IMR-90 (cell line): Measurements from ENCODE around the gene ATP9B. TPM values are rescaled to one million over a fixed set of nuclear protein-coding genes. Genes with fewer than 3 reads are reported as not detected.

ENCODE experiments used
- ATAC-seq: fragments of 200-7000 bp; cut with Tn5 transposase; 2 replicates; pipeline ENCODE4 v1.9.1; 2020; ENCODE audit warnings: low read depth, mild to moderate bottlenecking, moderate library complexity
- BruUV-seq: library from RNA; stranded (reverse); fragments of 400-500 nt; replicated peaks from 2 replicates; lab custom pipeline; 2021; lab: Mats Ljungman, UMichigan
- CTCF ChIA-PET: fragments of 300-600 bp; formaldehyde crosslinking; extraction: SDS; loops from one replicate; lab custom pipeline; 2021; ENCODE audit warnings: antibody characterized with exemption; lab: Yijun Ruan, JAX
- POLR2A ChIA-PET: fragments of 300-600 bp; sonication (Branson Sonifier 250); formaldehyde crosslinking; loops from one replicate; lab custom pipeline; 2022; ENCODE audit warnings: antibody characterized with exemption; ENCODE audit not compliant: unreplicated experiment; lab: Charles Lee
- DNase-seq: peaks from one replicate; pipeline ENCODE4 v3.0.0; 2013
- H2AFZ ChIP-seq: replicated peaks from 2 replicates; pipeline ENCODE3; 2013; ENCODE audit warnings: low read length, mild to moderate bottlenecking; ENCODE audit not compliant: poor library complexity
- H2AK5ac ChIP-seq: 2 replicates; pipeline ENCODE4 v1.6.1; 2013; ENCODE audit warnings: low read depth, low read length, inconsistent platforms
- H2AK9ac ChIP-seq: replicated peaks from 2 replicates; pipeline ENCODE3; 2013; ENCODE audit warnings: mild to moderate bottlenecking, low read depth, low read length, moderate library complexity; ENCODE audit not compliant: poor library complexity
- H2BK120ac ChIP-seq: 2 replicates; pipeline ENCODE4 v1.6.1; 2013; ENCODE audit warnings: low read depth, low read length, inconsistent platforms
- H2BK15ac ChIP-seq: 3 replicates; pipeline ENCODE4 v1.6.1; 2013; ENCODE audit warnings: low read depth, low read length, inconsistent platforms
- H2BK20ac ChIP-seq: 2 replicates; pipeline ENCODE4 v1.6.1; 2013; ENCODE audit warnings: low read depth, mild to moderate bottlenecking, inconsistent platforms, low read length, moderate library complexity
- H2BK5ac ChIP-seq: 2 replicates; pipeline ENCODE4 v1.6.1; 2013; ENCODE audit warnings: mild to moderate bottlenecking, low read depth, low read length, inconsistent platforms; ENCODE audit not compliant: poor library complexity, severe bottlenecking
- H3K14ac ChIP-seq: replicated peaks from 2 replicates; pipeline ENCODE4 v1.6.1; 2013; ENCODE audit warnings: low read depth, low read length, inconsistent platforms
- H3K18ac ChIP-seq: 2 replicates; pipeline ENCODE4 v1.6.1; 2013; ENCODE audit warnings: low read depth, low read length, control low read depth
- H3K23ac ChIP-seq: 2 replicates; pipeline ENCODE4 v1.6.1; 2013; ENCODE audit warnings: low read depth, low read length, inconsistent platforms
- H3K27ac ChIP-seq: 2 replicates; pipeline ENCODE4 v1.5.1; 2013; ENCODE audit warnings: mild to moderate bottlenecking, control low read depth, low read length; ENCODE audit not compliant: insufficient read depth
- H3K27me3 ChIP-seq: 2 replicates; pipeline ENCODE4 v1.6.1; 2013; ENCODE audit warnings: low read length; ENCODE audit not compliant: control insufficient read depth, insufficient read depth
- H3K36me3 ChIP-seq: 2 replicates; pipeline ENCODE4 v1.6.1; 2013; ENCODE audit warnings: low read length, mixed read lengths; ENCODE audit not compliant: control insufficient read depth, insufficient read depth
- H3K4ac ChIP-seq: 2 replicates; pipeline ENCODE4 v1.6.1; 2013; ENCODE audit warnings: low read depth, low read length, inconsistent platforms
- H3K4me1 ChIP-seq: 2 replicates; pipeline ENCODE4 v1.6.1; 2013; ENCODE audit warnings: low read length, mixed read lengths; ENCODE audit not compliant: control insufficient read depth, insufficient read depth
- H3K4me2 ChIP-seq: 2 replicates; pipeline ENCODE4 v1.6.1; 2013; ENCODE audit warnings: low read depth, mild to moderate bottlenecking, control low read depth, low read length, moderate library complexity
- H3K4me3 ChIP-seq: 2 replicates; pipeline ENCODE4 v1.5.1; 2013; ENCODE audit warnings: low read depth, mild to moderate bottlenecking, control low read depth, low read length, moderate library complexity; ENCODE audit not compliant: insufficient read depth
- H3K56ac ChIP-seq: 2 replicates; pipeline ENCODE4 v1.6.1; 2013; ENCODE audit warnings: low read length, inconsistent platforms; ENCODE audit not compliant: insufficient read depth; ENCODE audit errors: extremely low read depth
- H3K79me1 ChIP-seq, 2 experiments: 2 replicates each; pipeline ENCODE4 v1.6.1; 2013; ENCODE audit warnings: low read length in 2 of 2, inconsistent platforms in 1 of 2, low read depth in 1 of 2
- H3K9ac ChIP-seq: 2 replicates; pipeline ENCODE4 v1.6.1; 2013; ENCODE audit warnings: low read depth, low read length, control low read depth
- H3K9me1 ChIP-seq: 2 replicates; pipeline ENCODE4 v1.6.1; 2013; ENCODE audit warnings: low read length, inconsistent platforms; ENCODE audit not compliant: insufficient read depth
- H3K9me3 ChIP-seq: 2 replicates; pipeline ENCODE4 v1.6.1; 2013; ENCODE audit warnings: low read length; ENCODE audit not compliant: control insufficient read depth, insufficient read depth
- H4K20me1 ChIP-seq: 2 replicates; pipeline ENCODE4 v1.6.1; 2013; ENCODE audit warnings: low read length, inconsistent platforms; ENCODE audit not compliant: insufficient read depth
- H4K5ac ChIP-seq: 2 replicates; pipeline ENCODE4 v1.6.1; 2013; ENCODE audit warnings: mild to moderate bottlenecking, low read depth, low read length, control low read depth
- H4K8ac ChIP-seq, 2 experiments: 2 replicates each; pipeline ENCODE4 v1.6.1; 2013; ENCODE audit warnings: low read depth in 2 of 2, low read length in 2 of 2, control low read depth in 1 of 2, inconsistent platforms in 1 of 2
- H4K91ac ChIP-seq: 2 replicates; pipeline ENCODE4 v1.6.1; 2013; ENCODE audit warnings: low read depth, low read length, inconsistent platforms; ENCODE audit not compliant: insufficient read depth
- BHLHE40 ChIP-seq: fragments of 150-350 bp; IDR thresholded peaks from 2 replicates; pipeline ENCODE4 v1.6.1; 2016; ENCODE audit warnings: mild to moderate bottlenecking, low read depth, low read length
- CEBPB ChIP-seq: IDR thresholded peaks from 2 replicates; pipeline ENCODE4 v1.6.1; 2012; ENCODE audit warnings: low read depth, low read length, improper control_type of control experiment
- CHD1 ChIP-seq: IDR thresholded peaks from 2 replicates; pipeline ENCODE4 v1.6.1; 2012; ENCODE audit warnings: low read depth, low read length, improper control_type of control experiment
- CTCF ChIP-seq: conservative IDR thresholded peaks from 2 replicates; pipeline ENCODE4 v1.5.1; 2012; ENCODE audit warnings: mild to moderate bottlenecking, low read depth, low read length, improper control_type of control experiment
- ELK1 ChIP-seq: fragments of 150-350 bp; IDR thresholded peaks from 2 replicates; pipeline ENCODE4 v1.6.1; 2016; ENCODE audit warnings: low read depth, mild to moderate bottlenecking, low read length, moderate library complexity, borderline replicate concordance
- MAFK ChIP-seq: IDR thresholded peaks from 2 replicates; pipeline ENCODE4 v1.6.1; 2012; ENCODE audit warnings: low read depth, low read length, improper control_type of control experiment
- MXI1 ChIP-seq: IDR thresholded peaks from 2 replicates; pipeline ENCODE4 v1.6.1; 2012; ENCODE audit warnings: low read depth, mild to moderate bottlenecking, low read length, moderate library complexity, borderline replicate concordance
- RAD21 ChIP-seq: IDR thresholded peaks from 2 replicates; pipeline ENCODE4 v1.6.1; 2012; ENCODE audit warnings: low read length, improper control_type of control experiment
- RFX5 ChIP-seq: IDR thresholded peaks from 2 replicates; pipeline ENCODE4 v1.8.0; 2012; ENCODE audit warnings: low read depth, mild to moderate bottlenecking, low read length, moderate library complexity
- USF2 ChIP-seq: fragments of 150-350 bp; IDR thresholded peaks from 2 replicates; pipeline ENCODE4 v1.6.1; 2017; ENCODE audit warnings: mild to moderate bottlenecking, antibody characterized with exemption, low read length, low read depth
- WGBS, 2 experiments: methylation state at CpG; one replicate each; pipeline versions ENCODE4 v1.1.5 to v1.1.7; 2013; ENCODE audit warnings: missing lambda C conversion rate in 2 of 2; ENCODE audit not compliant: insufficient read length in 1 of 2; ENCODE audit errors: extremely low coverage in 2 of 2; 5-methylcytosine and 5-hydroxymethylcytosine counted together
- dilution Hi-C: fragments of 300-500 bp; cut with HindIII; formaldehyde crosslinking; loops from one replicate; pipeline ENCODE4 v1.14.3; 2018; ENCODE audit warnings: low sequenced_read_pairs; ENCODE audit not compliant: unreplicated experiment
- in situ Hi-C: fragments of 300-500 bp; cut with MboI; formaldehyde crosslinking; loops from 3 replicates; pipeline ENCODE4 v1.14.3; 2019; ENCODE audit warnings: low sequenced_read_pairs, inconsistent platforms, mixed read lengths
- intact Hi-C: fragments of 100-400 bp; cut with micrococcal nuclease; formaldehyde crosslinking; loops from 2 replicates; pipeline ENCODE4 v1.10.0; 2022
- polyA plus RNA-seq, 3 experiments: library from polyadenylated mRNA; depleted of rRNA; stranded (reverse); fragments of >200 nt; gene quantifications; 2 replicates each; pipeline ENCODE4 v1.2.3, GENCODE V29; 2012; ENCODE audit warnings: low replicate concordance in 1 of 3
- total RNA-seq: library from RNA; depleted of rRNA; stranded (reverse); fragments of >200 nt; gene quantifications from 2 replicates; pipeline ENCODE4 v1.2.3, GENCODE V29; 2012

ATP9B gene
- total and polyA plus RNA-seq, 2 of the 4 experiments (the other 2 are of a cell fraction): 11.0 to 11.5 TPM

GRCh38 chr18:79095216-79095615 is 26.0 kb downstream of the ATP9B start:
- Histone ChIP-seq H4K5ac (no peak overlapping the region), H3K27me3 (no peaks in the 10 kb centered on the region), H3K36me3 (no peaks in the 10 kb centered on the region), H3K4me3 (no peak overlapping the region), H3K9ac (no peak overlapping the region), H3K4me1 (peaks cover 2% of the 10 kb centered on the region; the same call in 1 of the 2 replicates), H3K14ac (no peak overlapping the region), H4K8ac (no peak overlapping the region), H4K91ac (no peak overlapping the region), H3K27ac (no peak overlapping the region), H3K79me1 (peaks cover 18 to 26% of the 10 kb centered on the region in 2 experiments), H2AFZ (no peak overlapping the region), H3K18ac (no peak overlapping the region), H3K9me1 (no peaks in the 10 kb centered on the region; the same call in 1 of the 2 replicates), H2AK9ac (no peak overlapping the region), H3K4me2 (no peak overlapping the region), H3K4ac (no peak overlapping the region), H2BK20ac (no peak overlapping the region), H2AK5ac (no peak overlapping the region), H2BK5ac (no peak overlapping the region), H2BK120ac (no peak overlapping the region), H3K23ac (no peak overlapping the region), H2BK15ac (no peak overlapping the region), H3K9me3 (no peaks in the 10 kb centered on the region), H4K20me1 (peaks cover 6% of the 10 kb centered on the region; the same call in 1 of the 2 replicates), H3K56ac (no peak overlapping the region)
- CTCF ChIA-PET: interaction anchor here (1.2 kb wide), 1 partner anchor 14 kb away, joined by 4 read pairs; no protein-coding TSS in a partner anchor
- dilution Hi-C loops: no loop called here
- intact Hi-C loops: no loop called here
- no CpG with 5 or more reads among the region's 1 CpG for WGBS, 2 experiments
- POLR2A ChIA-PET: no interaction called here
- DNase-seq: no peak
- in situ Hi-C loops: no loop called here
- no peak for ATAC-seq
- no peak for TF ChIP-seq USF2
- no peak for TF ChIP-seq CTCF
- TF ChIP-seq RFX5: no peak
- TF ChIP-seq RAD21: no peak
- no peak for TF ChIP-seq CEBPB
- no peak for TF ChIP-seq ELK1
- TF ChIP-seq CHD1: no peak
- no peak for TF ChIP-seq MAFK
- TF ChIP-seq BHLHE40: no peak
- TF ChIP-seq MXI1: no peak
- BruUV-seq: no TSS peak
